LNCAP (cell line): ENCODE measurements around the gene NTM.

ENCODE experiments used
- CTCF ChIP-seq: fragments of 450-650 bp; IDR thresholded peaks from 2 replicates; pipeline ENCODE4 v1.5.1; 2017; ENCODE audit warnings: mild to moderate bottlenecking

The NTM gene

DNA sequence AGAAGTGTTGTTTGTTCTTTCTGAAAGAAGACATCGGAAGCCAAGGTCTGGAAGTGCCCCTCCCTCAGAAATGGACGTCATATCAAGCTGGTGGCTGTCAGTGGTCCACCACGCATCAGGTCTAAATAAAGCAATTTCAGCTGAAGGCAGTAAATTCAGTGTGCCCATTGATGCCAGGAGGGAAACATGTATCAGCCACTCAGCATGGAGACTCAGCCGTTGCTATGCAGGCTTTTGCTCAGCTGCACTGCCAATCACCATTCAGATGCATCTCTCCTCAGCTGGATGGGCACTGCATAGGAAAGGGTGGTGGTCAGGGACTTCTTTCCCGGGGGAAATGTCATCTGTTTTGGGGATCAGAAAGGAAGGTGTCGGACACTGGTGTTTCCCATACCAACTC lies 878.2 kb downstream of the NTM start:
- no peak for TF ChIP-seq CTCF

DNA sequence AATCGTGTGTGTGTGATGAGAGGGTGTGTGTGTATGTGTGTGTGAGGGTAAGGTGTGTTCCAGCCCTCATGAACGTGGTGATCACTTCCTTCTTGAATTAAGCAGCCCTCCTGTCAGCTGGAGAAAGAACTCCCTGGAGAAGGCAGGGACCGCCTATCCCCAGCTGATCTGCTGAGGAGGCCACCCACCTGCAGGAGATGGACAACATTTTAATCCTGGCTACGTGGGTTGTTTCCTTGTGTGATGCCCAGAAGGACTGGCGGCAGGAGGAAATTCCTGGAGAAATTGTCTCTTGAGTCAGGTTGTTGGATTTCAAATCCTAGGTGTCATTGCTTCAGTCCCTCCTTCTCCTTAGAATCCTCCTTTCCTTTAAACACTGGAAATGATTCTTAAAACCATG lies 878.8 kb downstream of the NTM start:
- no peak for TF ChIP-seq CTCF

- TF ChIP-seq CTCF: no peak
Measured at GRCh38 chr11:132251061-132251460, 880.6 kb downstream of the NTM start.

DNA sequence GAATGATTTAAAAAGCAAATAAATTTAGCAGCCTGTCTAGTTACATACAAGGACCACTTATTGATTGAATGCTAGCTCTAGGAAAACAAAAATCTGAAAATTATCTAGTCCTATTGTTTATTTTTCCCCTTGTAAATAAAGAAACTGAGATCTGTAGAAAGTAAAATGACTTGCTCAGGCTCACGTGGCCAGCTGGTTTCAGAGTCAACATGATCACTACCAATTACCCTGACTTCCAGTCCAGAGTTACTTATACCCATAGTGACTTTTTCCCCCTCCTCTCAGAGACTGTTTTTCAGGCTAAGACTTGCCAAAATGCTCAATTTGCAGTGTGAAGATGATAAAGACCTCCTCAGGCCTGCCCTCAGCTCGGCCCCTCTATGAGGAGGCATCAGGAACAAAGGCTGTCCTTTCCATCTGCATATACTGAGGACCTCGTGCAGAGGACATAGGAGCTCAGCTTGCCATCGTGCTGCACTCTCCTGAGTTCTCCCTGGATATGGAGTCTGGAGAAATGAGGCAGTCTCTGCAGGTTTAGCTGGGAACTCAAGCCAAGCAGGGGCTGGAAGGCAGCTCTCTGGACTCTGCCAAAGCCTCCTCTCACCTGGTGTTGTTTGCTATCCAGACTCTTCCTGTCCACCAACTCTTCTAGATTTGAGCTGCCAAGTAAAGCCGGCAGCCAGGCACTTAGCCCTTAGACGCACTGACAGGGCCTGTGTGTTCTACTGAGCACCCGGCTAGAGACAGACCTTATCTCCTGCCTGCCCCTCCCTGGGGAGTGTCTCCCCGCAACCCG lies 883.3 kb downstream of the NTM start:
- TF ChIP-seq CTCF: no peak

GRCh38 chr11:132254906-132255305 lies 884.5 kb downstream of the NTM start:
- no peak for TF ChIP-seq CTCF

GRCh38 chr11:132256528-132257279 lies 886.3 kb downstream of the NTM start:
- no peak for TF ChIP-seq CTCF

- TF ChIP-seq CTCF: no peak
Measured at GRCh38 chr11:132257871-132258270, 887.5 kb downstream of the NTM start.
